Keratinocyte (primary cell): ENCODE data around the gene HSPB1.

Source experiments
- CTCF ChIP-seq, 3 experiments: IDR thresholded peaks in 1 of 3; conservative IDR thresholded peaks in 1 of 3; optimal IDR thresholded peaks in 1 of 3; 2 replicates in 2 of 3; 3 replicates in 1 of 3; pipeline versions ENCODE3 to v1.5.1; 2011; ENCODE audit warnings: low read length in 3 of 3, mild to moderate bottlenecking in 3 of 3, moderate library complexity in 2 of 3, control low read depth in 1 of 3, inconsistent platforms in 1 of 3; ENCODE audit not compliant: insufficient read depth in 2 of 3; ENCODE audit errors: extremely low read depth in 1 of 3
- EZH2 ChIP-seq: IDR thresholded peaks from one replicate; pipeline ENCODE4 v1.6.1; 2012; ENCODE audit warnings: inconsistent platforms, mild to moderate bottlenecking, low read length, moderate library complexity

GRCh38 chr7:76301000-76301399 lies 1.5 kb upstream of the HSPB1 start:
- TF ChIP-seq CTCF (optimal IDR thresholded peaks at IDR 0.05 in 1 of 3, IDR thresholded peaks at IDR 0.05 in 1 of 3, conservative IDR thresholded peaks at IDR 0.05 in 1 of 3; ENCODE audit: extremely low read depth in 1 of 3, insufficient read depth in 2 of 3, low read length in 3 of 3): no peak
- no peak for TF ChIP-seq EZH2
